HG02981 (cell line): ENCODE measurements around the gene FGD5.

ENCODE experiments used
- ATAC-seq: cut with Tn5 transposase; IDR thresholded peaks from one replicate; pipeline ENCODE4 v1.9.1; 2021; ENCODE audit warnings: mild to moderate bottlenecking, moderate library complexity; ENCODE audit not compliant: unreplicated experiment

The FGD5 gene

GRCh38 chr3:14818804-14819500 is at the start of gene FGD5:
Gene FGD5 (plus strand): TSS chr3:14818962. CDS start chr3:14819072, 110 bp downstream.
- ATAC-seq, result no peak

GRCh38 chr3:14769544-14770325 is 49.0 kb upstream of the FGD5 start:
- ATAC-seq, result no peak

GRCh38 chr3:14770591-14770990 is 48.2 kb upstream of the FGD5 start:
- ATAC-seq, result no peak

GRCh38 chr3:14771593-14772497 is 46.9 kb upstream of the FGD5 start:
- no peak for ATAC-seq

- ATAC-seq, result no peak
Observed at GRCh38 chr3:14772533-14773138, 46.1 kb upstream of the FGD5 start.

- ATAC-seq, result no peak
Observed at GRCh38 chr3:14773281-14773680, 45.5 kb upstream of the FGD5 start.

GRCh38 chr3:14773691-14774128 is 45.1 kb upstream of the FGD5 start:
- no peak for ATAC-seq

GRCh38 chr3:14774431-14774830 is 44.3 kb upstream of the FGD5 start:
- no peak for ATAC-seq

- no peak for ATAC-seq
Observed at GRCh38 chr3:14775011-14775410, 43.8 kb upstream of the FGD5 start.

GRCh38 chr3:14775563-14775962 is 43.2 kb upstream of the FGD5 start:
- no peak for ATAC-seq

- ATAC-seq, result no peak
Observed at GRCh38 chr3:14779069-14779685, 39.6 kb upstream of the FGD5 start.

GRCh38 chr3:14780927-14781507 is 37.7 kb upstream of the FGD5 start:
- ATAC-seq, result no peak

GRCh38 chr3:14783480-14784086 is 35.2 kb upstream of the FGD5 start:
- no peak for ATAC-seq

GRCh38 chr3:14784087-14784681 is 34.6 kb upstream of the FGD5 start:
- ATAC-seq, result no peak

- ATAC-seq, result no peak
Observed at GRCh38 chr3:14785207-14786155, 33.3 kb upstream of the FGD5 start.

- no peak for ATAC-seq
Observed at GRCh38 chr3:14786369-14786768, 32.4 kb upstream of the FGD5 start.

- ATAC-seq, result no peak
Observed at GRCh38 chr3:14787630-14788029, 31.1 kb upstream of the FGD5 start.

GRCh38 chr3:14788644-14789043 is 30.1 kb upstream of the FGD5 start:
- no peak for ATAC-seq
